HEK293 (cell line): ENCODE data around the gene DTX2.
"Not testable (repeated sequence)": the region's sequence is repeated elsewhere in the genome, so short reads cannot be mapped to it uniquely, and the experiment has no call there.

Source experiments
- ATF2 ChIP-seq: fragments of 450-650 bp; formaldehyde crosslinking; IDR thresholded peaks from 2 replicates; pipeline ENCODE4 v1.5.1; 2016; ENCODE audit warnings: missing biosample characterization, missing genetic modification characterization, low read depth
- KLF1 ChIP-seq: fragments of 450-650 bp; formaldehyde crosslinking; IDR thresholded peaks from 2 replicates; pipeline ENCODE4 v1.5.1; 2016; ENCODE audit warnings: missing biosample characterization, missing genetic modification characterization
- REST ChIP-seq: fragments of 450-650 bp; formaldehyde crosslinking; IDR thresholded peaks from 2 replicates; pipeline ENCODE4 v1.5.1; 2016; ENCODE audit warnings: missing biosample characterization, missing genetic modification characterization
- ZBTB1 ChIP-seq: fragments of 450-650 bp; formaldehyde crosslinking; IDR thresholded peaks from 2 replicates; pipeline ENCODE4 v1.5.1; 2016; ENCODE audit warnings: missing biosample characterization, missing genetic modification characterization
- ZNF175 ChIP-seq: fragments of 450-650 bp; formaldehyde crosslinking; IDR thresholded peaks from 2 replicates; pipeline ENCODE4 v1.5.1; 2016; ENCODE audit warnings: missing biosample characterization, missing genetic modification characterization
- ZNF514 ChIP-seq: fragments of 450-650 bp; formaldehyde crosslinking; IDR thresholded peaks from 2 replicates; pipeline ENCODE4 v1.5.1; 2016; ENCODE audit warnings: missing biosample characterization, missing genetic modification characterization
- TF ChIP-seq, protein P1 (sequence below): fragments of 450-650 bp; formaldehyde crosslinking; IDR thresholded peaks from 2 replicates; pipeline ENCODE4 v1.5.1; 2017; ENCODE audit warnings: missing biosample characterization, mild to moderate bottlenecking, missing genetic modification characterization, moderate library complexity
- TF ChIP-seq, protein P2 (sequence below): fragments of 450-650 bp; formaldehyde crosslinking; IDR thresholded peaks from 2 replicates; pipeline ENCODE4 v1.5.1; 2016; ENCODE audit warnings: missing biosample characterization, missing genetic modification characterization

DNA sequence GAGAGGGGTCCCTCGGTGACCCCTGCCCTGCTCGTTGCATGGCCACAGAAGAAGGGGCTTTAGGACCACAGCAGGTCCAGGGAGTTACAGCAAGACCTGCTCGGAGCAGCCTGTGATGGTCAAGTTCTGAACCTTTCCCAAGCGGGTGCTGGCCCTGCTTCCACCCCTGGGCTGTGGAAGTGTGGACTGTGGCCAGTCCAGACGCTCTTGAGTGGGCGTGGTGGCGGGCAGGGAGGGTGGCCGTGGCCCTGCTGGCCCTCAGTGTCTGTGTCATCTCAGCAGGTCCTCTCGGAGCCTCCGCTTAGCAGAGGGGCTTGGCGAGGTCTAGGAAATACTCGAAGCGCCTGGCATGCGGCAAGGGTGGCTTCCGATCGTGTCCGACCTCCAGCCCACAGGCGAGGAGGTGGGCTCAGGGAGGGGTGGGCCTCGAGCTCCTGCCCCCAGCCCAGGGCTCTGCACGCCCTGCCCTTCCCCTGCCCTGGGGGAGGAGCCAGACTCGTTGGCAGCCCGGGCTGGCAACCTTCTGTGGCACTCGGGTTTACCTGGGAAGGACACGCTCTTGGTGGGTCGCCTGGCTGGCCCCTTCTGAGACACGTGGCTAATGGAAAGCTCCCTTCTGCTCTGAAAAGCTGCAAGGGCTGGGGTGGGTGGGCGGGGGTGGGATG lies 36.5 kb downstream of the DTX2 start:
- TF ChIP-seq, protein P1, sequence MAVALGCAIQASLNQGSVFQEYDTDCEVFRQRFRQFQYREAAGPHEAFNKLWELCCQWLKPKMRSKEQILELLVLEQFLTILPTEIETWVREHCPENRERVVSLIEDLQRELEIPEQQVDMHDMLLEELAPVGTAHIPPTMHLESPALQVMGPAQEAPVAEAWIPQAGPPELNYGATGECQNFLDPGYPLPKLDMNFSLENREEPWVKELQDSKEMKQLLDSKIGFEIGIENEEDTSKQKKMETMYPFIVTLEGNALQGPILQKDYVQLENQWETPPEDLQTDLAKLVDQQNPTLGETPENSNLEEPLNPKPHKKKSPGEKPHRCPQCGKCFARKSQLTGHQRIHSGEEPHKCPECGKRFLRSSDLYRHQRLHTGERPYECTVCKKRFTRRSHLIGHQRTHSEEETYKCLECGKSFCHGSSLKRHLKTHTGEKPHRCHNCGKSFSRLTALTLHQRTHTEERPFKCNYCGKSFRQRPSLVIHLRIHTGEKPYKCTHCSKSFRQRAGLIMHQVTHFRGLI (tag by site-specific recombination): not testable (repeated sequence)
- TF ChIP-seq, protein P2, sequence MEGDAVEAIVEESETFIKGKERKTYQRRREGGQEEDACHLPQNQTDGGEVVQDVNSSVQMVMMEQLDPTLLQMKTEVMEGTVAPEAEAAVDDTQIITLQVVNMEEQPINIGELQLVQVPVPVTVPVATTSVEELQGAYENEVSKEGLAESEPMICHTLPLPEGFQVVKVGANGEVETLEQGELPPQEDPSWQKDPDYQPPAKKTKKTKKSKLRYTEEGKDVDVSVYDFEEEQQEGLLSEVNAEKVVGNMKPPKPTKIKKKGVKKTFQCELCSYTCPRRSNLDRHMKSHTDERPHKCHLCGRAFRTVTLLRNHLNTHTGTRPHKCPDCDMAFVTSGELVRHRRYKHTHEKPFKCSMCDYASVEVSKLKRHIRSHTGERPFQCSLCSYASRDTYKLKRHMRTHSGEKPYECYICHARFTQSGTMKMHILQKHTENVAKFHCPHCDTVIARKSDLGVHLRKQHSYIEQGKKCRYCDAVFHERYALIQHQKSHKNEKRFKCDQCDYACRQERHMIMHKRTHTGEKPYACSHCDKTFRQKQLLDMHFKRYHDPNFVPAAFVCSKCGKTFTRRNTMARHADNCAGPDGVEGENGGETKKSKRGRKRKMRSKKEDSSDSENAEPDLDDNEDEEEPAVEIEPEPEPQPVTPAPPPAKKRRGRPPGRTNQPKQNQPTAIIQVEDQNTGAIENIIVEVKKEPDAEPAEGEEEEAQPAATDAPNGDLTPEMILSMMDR (tag by site-specific recombination): not testable (repeated sequence)
- TF ChIP-seq ZNF175 (tag by site-specific recombination); ATF2 (tag by site-specific recombination); KLF1 (tag by site-specific recombination); ZBTB1 (tag by site-specific recombination); REST; ZNF514 (tag by site-specific recombination): not testable (repeated sequence)
